Thyroid gland (tissue), 4 donors: ENCODE results near the gene NUMB.

ENCODE experiments used
- CTCF ChIP-seq, 6 experiments: fragments of 200-600 bp in 3 of 6; fragments of 450-650 bp in 3 of 6; sonication (generic) in 3 of 6; IDR thresholded peaks; one replicate each; pipeline ENCODE4 v1.5.1; 2016 to 2019; ENCODE audit warnings: antibody characterized with exemption in 6 of 6, mild to moderate bottlenecking in 2 of 6, inconsistent platforms in 1 of 6, moderate library complexity in 1 of 6
- POLR2A ChIP-seq, 2 donors: fragments of 450-650 bp; IDR thresholded peaks; one replicate each; pipeline ENCODE4 v1.6.1; 2017; ENCODE audit warnings: antibody characterized with exemption in 2 of 2, mild to moderate bottlenecking in 2 of 2, moderate library complexity in 1 of 2

DNA sequence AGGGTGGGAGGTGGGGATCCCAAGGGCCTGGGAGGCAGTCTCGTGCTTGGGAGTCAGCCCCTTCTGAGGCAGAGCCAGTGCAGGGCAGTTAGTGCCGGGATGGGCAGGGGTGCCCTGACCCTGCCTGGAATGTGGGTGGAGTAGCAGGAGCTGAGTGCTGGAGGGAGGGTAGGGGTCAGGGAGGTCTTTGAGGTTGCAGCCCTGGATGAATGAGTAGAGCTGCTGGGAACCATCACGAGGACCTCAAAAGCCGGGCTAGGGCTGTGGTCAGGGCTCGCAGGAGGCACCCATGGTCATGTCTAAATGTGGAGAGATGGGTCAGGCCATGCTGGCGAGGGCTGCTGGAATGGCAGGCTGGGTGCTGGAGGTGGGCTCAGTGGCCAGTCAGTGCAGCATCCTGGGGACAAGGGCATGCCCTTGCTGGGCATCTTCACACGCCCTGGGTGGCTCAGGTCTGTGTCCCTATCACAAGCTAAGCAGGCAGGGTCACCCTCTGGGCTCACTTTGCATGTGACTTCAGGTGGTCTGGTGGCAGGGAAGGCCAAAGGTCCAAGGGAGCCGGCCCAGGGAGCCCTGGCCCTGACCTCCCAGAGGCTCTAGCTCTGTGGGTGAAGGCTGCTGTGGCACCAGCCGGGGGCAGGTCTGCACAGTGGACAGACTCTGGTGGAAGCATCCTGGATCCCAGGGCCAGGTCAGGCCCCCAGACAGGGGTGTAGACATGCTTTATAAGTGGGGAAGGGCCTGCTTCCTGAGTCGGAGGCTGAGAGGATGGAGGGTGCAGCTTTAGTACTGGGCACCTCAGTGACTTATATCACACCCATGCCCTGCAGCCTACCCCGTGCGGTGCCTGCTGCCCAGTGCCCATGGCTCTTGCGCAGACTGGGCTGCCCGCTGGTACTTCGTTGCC lies 196.6 kb downstream of the NUMB start:
- TF ChIP-seq CTCF (IDR thresholded peaks at IDR 0.05) (no peak), POLR2A (IDR thresholded peaks at IDR 0.05) (no peak)
